ACC112 (cell line): ENCODE results near the gene ZDHHC6.
"Not testable (repeated sequence)": the region's sequence is repeated elsewhere in the genome, so short reads cannot be mapped to it uniquely, and the experiment has no call there.

Source experiments
- H2AFZ ChIP-seq: fragments of 200-600 bp; sonication (generic); one replicate; pipeline ENCODE4 v1.6.0; 2017; ENCODE audit warnings: antibody characterized with exemption, low read length; ENCODE audit not compliant: unreplicated experiment
- H3K27ac ChIP-seq: fragments of 200-600 bp; sonication (generic); 2 replicates; pipeline ENCODE4 v1.5.1; 2014; ENCODE audit warnings: low read depth, mild to moderate bottlenecking, antibody characterized with exemption, low read length, moderate library complexity
- H3K27me3 ChIP-seq: fragments of 200-600 bp; sonication (generic); 2 replicates; pipeline ENCODE4 v1.6.1; 2014; ENCODE audit warnings: mild to moderate bottlenecking, antibody characterized with exemption, low read length, moderate library complexity, mixed read lengths; ENCODE audit not compliant: insufficient read depth
- H3K36me3 ChIP-seq: fragments of 200-600 bp; sonication (generic); 2 replicates; pipeline ENCODE4 v1.6.1; 2016; ENCODE audit warnings: mild to moderate bottlenecking, antibody characterized with exemption, low read length, moderate library complexity, mixed read lengths; ENCODE audit not compliant: insufficient read depth
- H3K4me1 ChIP-seq: fragments of 200-600 bp; sonication (generic); one replicate; pipeline ENCODE4 v1.6.1; 2016; ENCODE audit warnings: low read length, mixed read lengths; ENCODE audit not compliant: insufficient read depth, unreplicated experiment, control insufficient read depth
- H3K4me3 ChIP-seq: fragments of 200-600 bp; sonication (generic); 2 replicates; pipeline ENCODE4 v1.5.1; 2014; ENCODE audit warnings: mild to moderate bottlenecking, low read depth, low read length
- H3K79me2 ChIP-seq: fragments of 200-600 bp; sonication (generic); one replicate; pipeline ENCODE4 v1.6.0; 2016; ENCODE audit warnings: low read length; ENCODE audit not compliant: control insufficient read depth, unreplicated experiment, insufficient read depth

The ZDHHC6 gene

DNA sequence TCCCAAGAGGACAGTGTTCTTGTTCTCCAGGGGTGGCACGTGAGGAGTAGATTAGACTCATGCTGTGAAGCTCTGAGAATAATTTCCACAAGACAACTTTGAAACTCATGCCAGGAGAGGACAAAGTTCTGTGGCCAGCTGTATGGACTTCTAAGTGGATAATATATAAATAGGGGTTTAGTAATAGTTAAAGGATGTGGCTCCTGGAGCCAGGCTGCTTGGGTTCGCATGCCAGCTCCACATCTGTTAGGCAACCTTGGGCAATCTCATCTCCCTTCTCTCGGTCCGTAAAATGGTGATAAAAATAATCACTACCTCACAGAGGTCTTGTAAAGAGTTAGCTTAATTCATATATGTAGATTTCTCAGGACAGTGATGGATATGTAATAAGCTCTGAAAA lies 37.0 kb downstream of the ZDHHC6 start:
- Histone ChIP-seq H3K4me1 (peaks cover 5% of the 10 kb centered on the region), H3K79me2 (no peaks in the 10 kb centered on the region), H3K36me3 (peaks cover 7% of the 10 kb centered on the region; the same call in 1 of the 2 replicates), H3K27ac (no peak overlapping the region), H3K27me3 (no peaks in the 10 kb centered on the region), H2AFZ (no peak overlapping the region), H3K4me3 (no peak overlapping the region)

GRCh38 chr10:112409299-112409698 lies 37.4 kb downstream of the ZDHHC6 start:
- H3K79me2 ChIP-seq: no peaks in the 10 kb centered on the region
- no peak overlapping the region for H3K27ac ChIP-seq
- H3K4me1 ChIP-seq: peaks cover 8% of the 10 kb centered on the region
- no peak overlapping the region for H3K4me3 ChIP-seq
- no peaks in the 10 kb centered on the region for H3K27me3 ChIP-seq
- peaks cover 7% of the 10 kb centered on the region; the same call in 1 of the 2 replicates for H3K36me3 ChIP-seq
- H2AFZ ChIP-seq: no peak overlapping the region

DNA sequence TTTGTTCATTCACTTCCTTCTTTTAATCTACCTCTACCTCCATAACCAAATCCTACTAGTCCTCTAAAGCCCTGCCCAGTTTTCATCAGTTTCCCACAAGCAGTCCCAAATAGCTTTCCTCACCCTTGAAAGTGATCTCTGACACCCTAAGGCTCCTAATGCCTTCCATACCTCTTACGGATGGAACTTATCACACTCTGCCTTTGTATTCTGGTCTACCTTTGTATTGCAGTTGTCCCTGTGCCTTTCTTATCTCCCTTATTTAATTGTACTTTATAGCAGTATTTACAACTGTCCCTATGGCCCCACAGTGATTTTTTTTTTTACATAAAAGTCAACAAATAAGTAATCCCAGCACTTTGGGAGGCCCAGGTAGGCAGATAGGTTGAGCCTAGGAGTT lies 39.0 kb downstream of the ZDHHC6 start:
- no peak overlapping the region for H3K4me3 ChIP-seq
- no peaks in the 10 kb centered on the region for H3K27me3 ChIP-seq
- no peaks in the 10 kb centered on the region for H3K79me2 ChIP-seq
- peaks cover 7% of the 10 kb centered on the region; the same call in 1 of the 2 replicates for H3K36me3 ChIP-seq
- H3K27ac ChIP-seq: no peak overlapping the region
- no peak overlapping the region for H2AFZ ChIP-seq
- peaks cover 8% of the 10 kb centered on the region for H3K4me1 ChIP-seq

GRCh38 chr10:112406806-112407205 lies 39.9 kb downstream of the ZDHHC6 start:
- not testable (repeated sequence) for H2AFZ ChIP-seq, H3K27me3 ChIP-seq, H3K36me3 ChIP-seq, H3K79me2 ChIP-seq, H3K4me1 ChIP-seq, H3K27ac ChIP-seq, H3K4me3 ChIP-seq

- Histone ChIP-seq H3K36me3 (peaks cover 7% of the 10 kb centered on the region; the same call in 1 of the 2 replicates), H3K27me3 (no peaks in the 10 kb centered on the region), H3K27ac (no peak overlapping the region), H2AFZ (no peak overlapping the region), H3K4me1 (peaks cover 8% of the 10 kb centered on the region), H3K79me2 (no peaks in the 10 kb centered on the region), H3K4me3 (no peak overlapping the region)
These were observed 42.1 kb downstream of the ZDHHC6 start for GRCh38 chr10:112404617-112405016.

- H3K4me3 ChIP-seq: no peak overlapping the region
- no peaks in the 10 kb centered on the region for H3K79me2 ChIP-seq
- H3K36me3 ChIP-seq: peaks cover 7% of the 10 kb centered on the region; the same call in 1 of the 2 replicates
- no peak overlapping the region for H2AFZ ChIP-seq
- peaks cover 8% of the 10 kb centered on the region for H3K4me1 ChIP-seq
- no peaks in the 10 kb centered on the region for H3K27me3 ChIP-seq
- H3K27ac ChIP-seq: no peak overlapping the region
These were observed 43.8 kb downstream of the ZDHHC6 start for GRCh38 chr10:112402917-112403316.

DNA sequence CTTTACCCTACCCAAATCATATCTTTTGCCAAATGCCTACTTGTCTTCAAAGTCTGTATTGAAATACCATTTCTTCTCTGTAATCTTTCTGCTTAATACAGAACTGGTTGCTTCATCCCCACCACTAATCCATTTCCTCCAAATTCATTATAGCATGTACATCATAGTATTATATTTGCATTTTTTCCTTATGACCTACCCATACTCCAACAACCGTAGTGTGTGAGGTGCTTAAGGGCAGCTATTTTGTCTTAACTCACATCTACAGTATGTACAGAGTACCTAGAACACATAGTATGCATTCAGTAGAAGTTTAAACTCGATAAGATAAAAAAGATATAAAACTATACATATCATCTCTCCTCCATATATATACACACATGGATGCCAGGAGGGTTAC lies 49.1 kb downstream of the ZDHHC6 start:
- H3K36me3 ChIP-seq: no peaks in the 10 kb centered on the region

GRCh38 chr10:112395809-112396530 lies 50.7 kb downstream of the ZDHHC6 start:
- Histone ChIP-seq H3K27me3 (no peaks in the 10 kb centered on the region), H3K36me3 (no peaks in the 10 kb centered on the region), H2AFZ (no peak overlapping the region), H3K79me2 (no peaks in the 10 kb centered on the region), H3K4me3 (no peak overlapping the region), H3K4me1 (no peaks in the 10 kb centered on the region), H3K27ac (no peak overlapping the region)

More for the DNA sequence above, 49.1 kb downstream of the ZDHHC6 start:
- Histone ChIP-seq H3K4me1 (no peaks in the 10 kb centered on the region), H3K27me3 (no peaks in the 10 kb centered on the region), H3K4me3 (no peak overlapping the region), H3K79me2 (no peaks in the 10 kb centered on the region), H2AFZ (no peak overlapping the region), H3K27ac (no peak overlapping the region)

- H3K27ac ChIP-seq: no peak overlapping the region
- peaks cover 3% of the 10 kb centered on the region for H3K4me1 ChIP-seq
- no peak overlapping the region for H3K4me3 ChIP-seq
- H3K79me2 ChIP-seq: no peaks in the 10 kb centered on the region
- no peaks in the 10 kb centered on the region for H3K27me3 ChIP-seq
- no peak overlapping the region for H2AFZ ChIP-seq
- H3K36me3 ChIP-seq: no peaks in the 10 kb centered on the region
These were observed 52.2 kb downstream of the ZDHHC6 start for GRCh38 chr10:112394475-112394875.

DNA sequence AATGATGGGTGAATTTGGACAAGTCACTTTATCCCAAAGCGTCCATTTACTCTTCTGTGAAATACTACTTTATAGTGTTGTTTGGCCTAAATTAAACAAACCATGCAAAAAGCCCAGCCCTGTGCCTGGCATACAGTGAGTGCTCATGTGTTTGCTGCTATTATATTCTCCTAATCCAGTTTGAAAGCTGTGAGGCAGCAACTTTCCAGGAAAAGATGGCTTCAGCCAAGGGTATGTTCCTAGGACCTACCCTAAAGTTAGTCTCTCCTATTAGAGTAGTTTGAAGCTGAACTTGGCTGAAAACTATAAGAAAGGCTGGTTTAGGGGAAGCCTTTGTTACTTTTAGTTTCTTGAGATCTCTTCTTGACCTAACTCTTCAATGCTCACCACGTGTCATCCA lies 52.9 kb downstream of the ZDHHC6 start:
- no peak overlapping the region for H3K27ac ChIP-seq

GRCh38 chr10:112393341-112393740 lies 53.4 kb downstream of the ZDHHC6 start:
- H3K36me3 ChIP-seq: no peaks in the 10 kb centered on the region
- no peaks in the 10 kb centered on the region for H3K79me2 ChIP-seq
- no peak overlapping the region for H2AFZ ChIP-seq
- H3K27ac ChIP-seq: no peak overlapping the region
- H3K27me3 ChIP-seq: no peaks in the 10 kb centered on the region
- H3K4me1 ChIP-seq: peaks cover 10% of the 10 kb centered on the region
- no peak overlapping the region for H3K4me3 ChIP-seq

More for the DNA sequence above, 52.9 kb downstream of the ZDHHC6 start:
- Histone ChIP-seq H3K4me1 (peaks cover 10% of the 10 kb centered on the region), H2AFZ (no peak overlapping the region), H3K4me3 (no peak overlapping the region), H3K79me2 (no peaks in the 10 kb centered on the region), H3K27me3 (no peaks in the 10 kb centered on the region), H3K36me3 (no peaks in the 10 kb centered on the region)
